GM12878 (cell line): ENCODE data around the gene OLFML2B. TPM values are rescaled to one million over a fixed set of nuclear protein-coding genes. Genes with fewer than 3 reads are reported as not detected.

Experiments used
- ATAC-seq: fragments of 200-7000 bp; cut with Tn5 transposase; 3 replicates; pipeline ENCODE4 v1.9.1; 2020; ENCODE audit warnings: mild to moderate bottlenecking, moderate library complexity
- BruUV-seq: library from RNA; stranded (reverse); fragments of 400-500 nt; replicated peaks from 2 replicates; lab custom pipeline; 2021; lab: Mats Ljungman, UMichigan
- CTCF ChIA-PET: fragments of 300-600 bp; sonication (Branson Sonifier 250); formaldehyde crosslinking; extraction: SDS; loops from one replicate; lab custom pipeline; 2021; ENCODE audit warnings: inconsistent platforms; lab: Yijun Ruan, JAX
- POLR2A ChIA-PET: fragments of 350-600 bp; formaldehyde crosslinking; extraction: SDS; loops from one replicate; lab custom pipeline; 2021; ENCODE audit warnings: inconsistent platforms; lab: Charles Lee
- RAD21 ChIA-PET: fragments of 300-600 bp; sonication (Branson Sonifier 250); formaldehyde crosslinking; loops from one replicate; lab custom pipeline; 2023; ENCODE audit warnings: antibody characterized with exemption; ENCODE audit not compliant: unreplicated experiment; lab: Charles Lee
- SMC1A ChIA-PET: fragments of 300-600 bp; sonication (Branson Sonifier 250); formaldehyde crosslinking; loops from one replicate; lab custom pipeline; 2023; ENCODE audit not compliant: unreplicated experiment, uncharacterized antibody; lab: Charles Lee
- DNase-seq: peaks from one replicate; pipeline ENCODE4 v3.0.0-alpha.2; 2011; ENCODE audit warnings: low read depth, low spot score
- FAIRE-seq: peaks from 3 replicates; lab custom pipeline; 2011; peaks lifted over from hg19 to GRCh38; lab: Jason Lieb, UNC
- H2AFZ ChIP-seq: 2 replicates; pipeline ENCODE4 v1.6.0; 2011; ENCODE audit warnings: low read depth, low read length, control low read depth; ENCODE audit not compliant: control insufficient read depth
- H3K27ac ChIP-seq: 2 replicates; pipeline ENCODE4 v1.5.1; 2011; ENCODE audit warnings: control low read depth; ENCODE audit not compliant: control insufficient read depth, insufficient read depth
- H3K27me3 ChIP-seq, 2 experiments: replicated peaks in 1 of 2; 2 replicates each; pipeline versions ENCODE4 v1.6.0 to v1.6.1; 2011; ENCODE audit warnings: low read length in 1 of 2; ENCODE audit not compliant: control insufficient read depth in 2 of 2, insufficient read depth in 2 of 2
- H3K36me3 ChIP-seq, 2 experiments: 2 replicates each; pipeline ENCODE4 v1.5.1; 2011; ENCODE audit warnings: low read length in 1 of 2; ENCODE audit not compliant: control insufficient read depth in 2 of 2, insufficient read depth in 2 of 2
- H3K4me1 ChIP-seq: 2 replicates; pipeline ENCODE4 v1.6.1; 2011; ENCODE audit warnings: mild to moderate bottlenecking, low read length, moderate library complexity, mixed read lengths; ENCODE audit not compliant: control insufficient read depth, insufficient read depth
- H3K4me2 ChIP-seq: 2 replicates; pipeline ENCODE4 v1.6.0; 2011; ENCODE audit warnings: control low read depth; ENCODE audit not compliant: control insufficient read depth, insufficient read depth
- H3K4me3 ChIP-seq: fragments of 200-600 bp; sonication (generic); 2 replicates; pipeline ENCODE4 v1.5.1; 2016
- H3K79me2 ChIP-seq: 2 replicates; pipeline ENCODE4 v1.6.0; 2011; ENCODE audit warnings: low read length; ENCODE audit not compliant: control insufficient read depth, insufficient read depth
- H3K9ac ChIP-seq: 2 replicates; pipeline ENCODE4 v1.8.0; 2011; ENCODE audit warnings: low read length, control low read depth, mixed read lengths; ENCODE audit not compliant: control insufficient read depth, insufficient read depth
- H3K9me3 ChIP-seq: replicated peaks from 3 replicates; pipeline ENCODE4 v1.5.1; 2011; ENCODE audit warnings: mild to moderate bottlenecking, low read length; ENCODE audit not compliant: control insufficient read depth, insufficient read depth
- H4K20me1 ChIP-seq: 2 replicates; pipeline ENCODE4 v1.6.0; 2011; ENCODE audit not compliant: control insufficient read depth, insufficient read depth
- EGR1 ChIP-seq, 2 experiments: IDR thresholded peaks; 1 replicate in 1 of 2; 2 replicates in 1 of 2; pipeline ENCODE4 v1.6.1; 2011 to 2012; ENCODE audit warnings: low read depth in 2 of 2, low read length in 2 of 2, borderline replicate concordance in 1 of 2, mild to moderate bottlenecking in 1 of 2, moderate library complexity in 1 of 2
- KDM1A ChIP-seq: fragments of 200-600 bp; sonication (generic); IDR thresholded peaks from 2 replicates; pipeline ENCODE4 v1.6.1; 2016; ENCODE audit warnings: borderline replicate concordance
- NR2C1 ChIP-seq: fragments of 450-650 bp; IDR thresholded peaks from 2 replicates; pipeline ENCODE4 v1.6.1; 2017; ENCODE audit warnings: antibody characterized with exemption, mild to moderate bottlenecking, moderate library complexity
- SMAD5 ChIP-seq: IDR thresholded peaks from 2 replicates; pipeline ENCODE4 v1.6.1; 2016; ENCODE audit warnings: antibody characterized with exemption, low read depth
- SRF ChIP-seq, 2 experiments: IDR thresholded peaks; 2 replicates each; pipeline ENCODE4 v1.6.1; 2011; ENCODE audit warnings: low read depth in 2 of 2, low read length in 2 of 2, mild to moderate bottlenecking in 1 of 2, moderate library complexity in 1 of 2
- ZNF384 ChIP-seq: IDR thresholded peaks from 2 replicates; pipeline ENCODE4 v1.6.1; 2012; ENCODE audit warnings: low read depth, mild to moderate bottlenecking, low read length, improper control_type of control experiment, borderline replicate concordance
- WGBS: methylation state at CpG from one replicate; pipeline ENCODE4 v1.1.6; 2016; ENCODE audit warnings: low lambda C conversion rate; ENCODE audit not compliant: insufficient replicate concordance, insufficient coverage; ENCODE audit errors: missing lambda C conversion rate; 5-methylcytosine and 5-hydroxymethylcytosine counted together
- in situ Hi-C: fragments of 300-500 bp; cut with MboI; formaldehyde crosslinking; loops from 9 replicates; pipeline ENCODE4 v1.14.3; 2018; ENCODE audit warnings: mixed read lengths
- intact Hi-C: fragments of 100-400 bp; cut with micrococcal nuclease; formaldehyde crosslinking; loops from one replicate; pipeline ENCODE4 v1.14.2; 2022; ENCODE audit not compliant: unreplicated experiment
- polyA plus RNA-seq, 11 experiments: library from polyadenylated mRNA; depleted of rRNA in 4 of 11; unstranded in 6 of 11; stranded (reverse) in 5 of 11; fragments of >200 nt; fragmentation: Nextera tagmentation in 4 of 11; fragmentation: Illumina TruSeq in 1 of 11; extraction: Ambion mirVana in 4 of 11; extraction: Trizol in 1 of 11; gene quantifications; 1 replicate in 1 of 11; 2 replicates in 10 of 11; pipeline versions ENCODE4 v1.2.1 to v1.2.3, GENCODE V29; 2011 to 2016; ENCODE audit warnings: inconsistent platforms in 2 of 11, missing spikeins in 2 of 11, low read depth in 1 of 11
- total RNA-seq, 4 experiments: library from RNA; depleted of rRNA in 3 of 4; stranded (reverse); fragments of >200 nt in 3 of 4; fragmentation: Illumina TruSeq in 1 of 4; extraction: Trizol in 1 of 4; gene quantifications; 2 replicates each; pipeline versions ENCODE4 v1.2.1 to v1.2.3, GENCODE V29; 2013 to 2021
- TF ChIP-seq, protein P1 (sequence below): fragments of 450-650 bp; conservative IDR thresholded peaks from 2 replicates; pipeline ENCODE4 v1.6.1; 2017; ENCODE audit warnings: mild to moderate bottlenecking, moderate library complexity
- TF ChIP-seq, protein P2 (sequence below): IDR thresholded peaks from 2 replicates; pipeline ENCODE4 v1.6.1; 2012; ENCODE audit warnings: low read depth, low read length, improper control_type of control experiment
- TF ChIP-seq, protein P3 (sequence below): IDR thresholded peaks from 2 replicates; pipeline ENCODE4 v1.6.1; 2011; ENCODE audit warnings: borderline replicate concordance, low read depth, mild to moderate bottlenecking, moderate library complexity, low read length; ENCODE audit not compliant: insufficient read depth, poor library complexity, severe bottlenecking

OLFML2B gene
- total and polyA plus RNA-seq, 10 of the 15 experiments (the other 5 are each of a cell fraction or from before 2014, with no cell fraction given) = not detected

DNA sequence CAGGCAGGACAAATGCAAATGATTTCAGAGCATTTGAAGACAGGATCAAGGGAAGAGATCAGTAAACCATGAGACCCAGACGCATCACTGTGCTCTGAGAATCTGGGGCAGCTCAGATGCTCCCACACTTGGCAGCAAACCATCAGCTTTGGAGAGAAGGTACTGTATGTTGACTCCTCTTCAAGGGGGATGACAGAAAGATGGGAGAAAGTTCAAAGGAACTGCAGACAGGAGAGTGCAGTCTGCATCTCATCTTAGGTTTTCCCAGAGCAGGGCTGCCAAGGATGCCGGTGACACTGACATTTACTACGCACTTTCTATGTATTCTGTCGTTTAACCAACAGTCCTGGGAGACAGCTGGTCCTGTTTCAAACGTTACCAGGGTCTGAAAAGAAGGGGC is 35.8 kb downstream of the OLFML2B start:
- BruUV-seq = no TSS peak
- DNase-seq = no peak
- WGBS = 35% methylated on average over 5 of the region's 5 CpGs
- TF ChIP-seq, protein P1, sequence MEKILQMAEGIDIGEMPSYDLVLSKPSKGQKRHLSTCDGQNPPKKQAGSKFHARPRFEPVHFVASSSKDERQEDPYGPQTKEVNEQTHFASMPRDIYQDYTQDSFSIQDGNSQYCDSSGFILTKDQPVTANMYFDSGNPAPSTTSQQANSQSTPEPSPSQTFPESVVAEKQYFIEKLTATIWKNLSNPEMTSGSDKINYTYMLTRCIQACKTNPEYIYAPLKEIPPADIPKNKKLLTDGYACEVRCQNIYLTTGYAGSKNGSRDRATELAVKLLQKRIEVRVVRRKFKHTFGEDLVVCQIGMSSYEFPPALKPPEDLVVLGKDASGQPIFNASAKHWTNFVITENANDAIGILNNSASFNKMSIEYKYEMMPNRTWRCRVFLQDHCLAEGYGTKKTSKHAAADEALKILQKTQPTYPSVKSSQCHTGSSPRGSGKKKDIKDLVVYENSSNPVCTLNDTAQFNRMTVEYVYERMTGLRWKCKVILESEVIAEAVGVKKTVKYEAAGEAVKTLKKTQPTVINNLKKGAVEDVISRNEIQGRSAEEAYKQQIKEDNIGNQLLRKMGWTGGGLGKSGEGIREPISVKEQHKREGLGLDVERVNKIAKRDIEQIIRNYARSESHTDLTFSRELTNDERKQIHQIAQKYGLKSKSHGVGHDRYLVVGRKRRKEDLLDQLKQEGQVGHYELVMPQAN = no peak
- TF ChIP-seq NR2C1 (no peak), EGR1 (IDR thresholded peaks at IDR 0.05; ENCODE audit: borderline replicate concordance in 1 of 2, low read depth in 2 of 2, low read length in 2 of 2) (no peak), ZNF384 (no peak), KDM1A (no peak), SRF (IDR thresholded peaks at IDR 0.05; ENCODE audit: low read depth in 2 of 2, low read length in 2 of 2) (no peak), SMAD5 (no peak)
- TF ChIP-seq, protein P2, sequence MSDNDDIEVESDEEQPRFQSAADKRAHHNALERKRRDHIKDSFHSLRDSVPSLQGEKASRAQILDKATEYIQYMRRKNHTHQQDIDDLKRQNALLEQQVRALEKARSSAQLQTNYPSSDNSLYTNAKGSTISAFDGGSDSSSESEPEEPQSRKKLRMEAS = no peak
- TF ChIP-seq, protein P3, sequence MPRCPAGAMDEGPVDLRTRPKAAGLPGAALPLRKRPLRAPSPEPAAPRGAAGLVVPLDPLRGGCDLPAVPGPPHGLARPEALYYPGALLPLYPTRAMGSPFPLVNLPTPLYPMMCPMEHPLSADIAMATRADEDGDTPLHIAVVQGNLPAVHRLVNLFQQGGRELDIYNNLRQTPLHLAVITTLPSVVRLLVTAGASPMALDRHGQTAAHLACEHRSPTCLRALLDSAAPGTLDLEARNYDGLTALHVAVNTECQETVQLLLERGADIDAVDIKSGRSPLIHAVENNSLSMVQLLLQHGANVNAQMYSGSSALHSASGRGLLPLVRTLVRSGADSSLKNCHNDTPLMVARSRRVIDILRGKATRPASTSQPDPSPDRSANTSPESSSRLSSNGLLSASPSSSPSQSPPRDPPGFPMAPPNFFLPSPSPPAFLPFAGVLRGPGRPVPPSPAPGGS = no peak
- no peaks in the 10 kb centered on the region for H3K36me3 ChIP-seq
- ChIA-PET CTCF (no interaction called here), RAD21 (no interaction called here), POLR2A (no interaction called here), SMC1A (interaction anchor here (0.6 kb wide), 1 partner anchor 833 kb away, joined by 4 read pairs; no protein-coding TSS in a partner anchor)
- no peak overlapping the region for H3K9ac ChIP-seq
- H3K79me2 ChIP-seq = no peaks in the 10 kb centered on the region
- ATAC-seq = no peak
- no peaks in the 10 kb centered on the region for H4K20me1 ChIP-seq
- peaks cover 0 to 1% of the 10 kb centered on the region in 2 experiments; a peak in 1 of 4 replicates for H3K27me3 ChIP-seq
- no peak overlapping the region for H3K4me3 ChIP-seq
- no peak overlapping the region for H3K4me2 ChIP-seq
- FAIRE-seq = no peak
- H3K4me1 ChIP-seq = no peaks in the 10 kb centered on the region
- H3K9me3 ChIP-seq = no peaks in the 10 kb centered on the region; the same call in 2 of the 3 replicates
- H3K27ac ChIP-seq = no peak overlapping the region
- no peak overlapping the region for H2AFZ ChIP-seq
- intact Hi-C loops = no loop called here
- in situ Hi-C loops = no loop called here
